NT2/D1 (cell line): ENCODE measurements around the gene TMEM100.

Experiments
- DNase-seq: peaks from one replicate; pipeline ENCODE4 v3.0.0-alpha.2; 2011; ENCODE audit warnings: low read depth, low spot score
- H3K27me3 ChIP-seq: 2 replicates; pipeline ENCODE4 v1.6.0; 2011; ENCODE audit warnings: mild to moderate bottlenecking; ENCODE audit not compliant: insufficient read length, insufficient read depth
- H3K36me3 ChIP-seq: 2 replicates; pipeline ENCODE4 v1.6.1; 2011; ENCODE audit warnings: mild to moderate bottlenecking, low read length, mixed read lengths; ENCODE audit not compliant: insufficient read depth, insufficient read length
- H3K4me1 ChIP-seq: 2 replicates; pipeline ENCODE4 v1.5.1; 2011; ENCODE audit not compliant: insufficient read depth, insufficient read length
- H3K4me3 ChIP-seq: 2 replicates; pipeline ENCODE4 v1.5.1; 2011; ENCODE audit warnings: low read depth; ENCODE audit not compliant: insufficient read length
- H3K9ac ChIP-seq: 2 replicates; pipeline ENCODE4 v1.6.0; 2011; ENCODE audit warnings: low read depth; ENCODE audit not compliant: insufficient read length
- H3K9me3 ChIP-seq: 2 replicates; pipeline ENCODE4 v1.5.1; 2011; ENCODE audit warnings: mild to moderate bottlenecking, low read length; ENCODE audit not compliant: insufficient read depth
- SUZ12 ChIP-seq: IDR thresholded peaks from 2 replicates; pipeline ENCODE4 v1.6.1; 2011; ENCODE audit not compliant: insufficient read length, insufficient read depth; ENCODE audit errors: extremely low read depth
- YY1 ChIP-seq: IDR thresholded peaks from 2 replicates; pipeline ENCODE4 v1.6.1; 2011; ENCODE audit not compliant: insufficient read length, insufficient read depth
- ZNF274 ChIP-seq: IDR thresholded peaks from 2 replicates; pipeline ENCODE4 v1.6.1; 2011; ENCODE audit warnings: mild to moderate bottlenecking, low read depth, low read length

Gene TMEM100

GRCh38 chr17:55730808-55731207, 8.1 kb upstream of the TMEM100 start:
- no peak overlapping the region for H3K9ac ChIP-seq
- no peak for DNase-seq
- H3K4me3 ChIP-seq = no peak overlapping the region
- H3K36me3 ChIP-seq = no peaks in the 10 kb centered on the region
- no peaks in the 10 kb centered on the region for H3K9me3 ChIP-seq
- TF ChIP-seq ZNF274 = no peak
- TF ChIP-seq SUZ12 = no peak
- no peak for TF ChIP-seq YY1
- H3K4me1 ChIP-seq = peaks cover 2% of the 10 kb centered on the region
- no peaks in the 10 kb centered on the region for H3K27me3 ChIP-seq

DNA sequence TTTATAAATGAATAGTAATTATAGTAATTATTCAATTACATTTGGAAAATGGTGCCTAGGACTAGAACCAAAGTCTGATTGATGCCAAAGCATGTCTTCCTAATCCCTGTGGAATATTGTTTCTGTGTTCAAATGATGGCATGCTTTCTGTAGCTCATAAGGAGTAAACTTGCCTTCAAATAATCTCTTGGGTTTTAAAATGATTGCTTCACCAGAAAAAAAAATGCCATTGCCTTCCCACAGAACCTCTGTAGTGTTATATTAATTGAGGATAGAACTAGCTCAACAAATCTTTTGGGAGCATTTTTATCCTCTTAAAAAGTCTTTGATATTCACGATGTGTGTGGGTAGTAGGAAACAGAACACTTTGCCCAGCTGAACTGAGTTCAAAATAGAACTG, 7.7 kb upstream of the TMEM100 start:
- Histone ChIP-seq H3K4me1 (peaks cover 2% of the 10 kb centered on the region), H3K9ac (no peak overlapping the region), H3K36me3 (no peaks in the 10 kb centered on the region), H3K9me3 (no peaks in the 10 kb centered on the region), H3K27me3 (no peaks in the 10 kb centered on the region), H3K4me3 (no peak overlapping the region)
- TF ChIP-seq YY1 (no peak), SUZ12 (no peak), ZNF274 (no peak)
- no peak for DNase-seq

- TF ChIP-seq ZNF274 = no peak
- TF ChIP-seq SUZ12 = no peak
- no peak for TF ChIP-seq YY1
- no peaks in the 10 kb centered on the region for H3K36me3 ChIP-seq
- H3K27me3 ChIP-seq = no peaks in the 10 kb centered on the region
- H3K4me1 ChIP-seq = peaks cover 2% of the 10 kb centered on the region
- no peak for DNase-seq
- no peak overlapping the region for H3K4me3 ChIP-seq
- H3K9ac ChIP-seq = no peak overlapping the region
- H3K9me3 ChIP-seq = no peaks in the 10 kb centered on the region
Observed at GRCh38 chr17:55729484-55729883, 6.8 kb upstream of the TMEM100 start.

DNA sequence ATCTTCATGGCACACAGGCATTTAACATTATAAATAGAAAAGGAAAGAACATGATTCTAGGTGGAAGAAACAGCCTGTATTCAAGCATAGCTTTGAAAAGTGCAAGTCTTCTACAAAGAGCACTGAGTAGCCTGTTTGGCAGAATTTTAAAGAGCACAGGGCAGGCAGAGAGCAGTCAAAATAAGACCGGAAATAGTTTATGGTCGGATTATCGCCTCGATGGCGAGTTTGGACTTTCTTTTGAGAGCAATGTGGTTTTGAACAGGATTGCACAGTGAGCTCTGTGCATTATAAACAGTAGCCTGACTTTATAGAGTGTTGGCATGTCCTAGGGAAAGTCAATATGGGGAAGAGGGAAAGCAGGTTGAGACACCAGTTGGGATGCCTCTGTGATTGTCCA, 6.2 kb upstream of the TMEM100 start:
- H3K27me3 ChIP-seq = no peaks in the 10 kb centered on the region
- H3K4me1 ChIP-seq = peaks cover 2% of the 10 kb centered on the region
- no peaks in the 10 kb centered on the region for H3K9me3 ChIP-seq
- no peak overlapping the region for H3K4me3 ChIP-seq
- TF ChIP-seq ZNF274 (peak; percentile 36; the same call in 1 of the 2 replicates), SUZ12 (no peak)
- no peak for DNase-seq
- H3K9ac ChIP-seq = no peak overlapping the region
- H3K36me3 ChIP-seq = no peaks in the 10 kb centered on the region

- no peaks in the 10 kb centered on the region for H3K27me3 ChIP-seq
- no peak for TF ChIP-seq YY1
- no peak for TF ChIP-seq ZNF274
- no peak for TF ChIP-seq SUZ12
- H3K9me3 ChIP-seq = no peaks in the 10 kb centered on the region
- peaks cover 2% of the 10 kb centered on the region for H3K4me1 ChIP-seq
- H3K4me3 ChIP-seq = no peak overlapping the region
- no peak for DNase-seq
- no peak overlapping the region for H3K9ac ChIP-seq
- no peaks in the 10 kb centered on the region for H3K36me3 ChIP-seq
Observed at GRCh38 chr17:55728361-55728760, 5.7 kb upstream of the TMEM100 start.

DNA sequence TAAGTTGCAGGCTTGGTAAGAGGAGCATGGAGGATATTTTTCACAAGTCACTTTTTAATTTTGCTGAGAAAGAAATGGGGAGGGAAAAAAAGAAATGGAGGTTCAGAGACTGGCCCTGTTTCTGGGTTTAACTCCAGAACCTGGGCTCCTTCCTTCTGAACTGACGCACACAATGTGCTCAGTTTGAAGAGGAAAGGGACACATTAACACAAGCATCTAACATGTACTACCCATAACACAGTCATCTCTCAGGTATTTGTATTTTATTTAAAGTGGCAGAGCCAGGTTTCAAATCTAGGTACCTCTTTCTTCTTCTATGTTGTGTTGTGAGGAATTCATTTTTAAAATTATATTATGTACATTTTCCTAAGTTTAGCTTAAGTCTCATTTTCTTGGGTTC, 5.3 kb upstream of the TMEM100 start:
- H3K9me3 ChIP-seq = no peaks in the 10 kb centered on the region
- no peak for TF ChIP-seq YY1
- TF ChIP-seq SUZ12 = no peak
- no peak for TF ChIP-seq ZNF274
- H3K9ac ChIP-seq = no peak overlapping the region
- DNase-seq = no peak
- H3K4me1 ChIP-seq = peaks cover 2% of the 10 kb centered on the region
- H3K36me3 ChIP-seq = no peaks in the 10 kb centered on the region
- H3K27me3 ChIP-seq = no peaks in the 10 kb centered on the region
- no peak overlapping the region for H3K4me3 ChIP-seq

DNA sequence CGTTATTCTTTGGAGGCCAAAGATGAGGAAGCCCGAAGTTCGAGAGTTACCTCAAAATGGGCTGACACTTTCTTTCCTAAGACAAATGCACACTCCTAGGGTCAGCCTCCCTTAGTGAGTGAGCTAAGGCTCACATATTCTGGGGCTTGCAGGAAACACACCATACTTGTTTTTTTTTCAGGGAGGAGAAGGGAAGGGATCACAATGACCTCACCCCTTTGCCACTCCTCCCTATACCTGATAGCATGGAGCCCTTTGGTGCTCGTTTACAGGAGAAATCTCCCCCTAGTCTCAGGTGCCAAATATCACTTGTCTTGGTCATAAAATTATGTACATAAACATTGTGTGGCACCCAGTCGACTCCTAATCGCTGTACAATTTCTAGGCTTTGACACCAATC, 4.6 kb upstream of the TMEM100 start:
- no peaks in the 10 kb centered on the region for H3K27me3 ChIP-seq
- H3K9ac ChIP-seq = no peak overlapping the region
- no peak overlapping the region for H3K4me3 ChIP-seq
- no peak for DNase-seq
- TF ChIP-seq ZNF274 (no peak), SUZ12 (no peak), YY1 (no peak)
- H3K36me3 ChIP-seq = no peaks in the 10 kb centered on the region
- H3K9me3 ChIP-seq = no peaks in the 10 kb centered on the region
- H3K4me1 ChIP-seq = peaks cover 2% of the 10 kb centered on the region

DNA sequence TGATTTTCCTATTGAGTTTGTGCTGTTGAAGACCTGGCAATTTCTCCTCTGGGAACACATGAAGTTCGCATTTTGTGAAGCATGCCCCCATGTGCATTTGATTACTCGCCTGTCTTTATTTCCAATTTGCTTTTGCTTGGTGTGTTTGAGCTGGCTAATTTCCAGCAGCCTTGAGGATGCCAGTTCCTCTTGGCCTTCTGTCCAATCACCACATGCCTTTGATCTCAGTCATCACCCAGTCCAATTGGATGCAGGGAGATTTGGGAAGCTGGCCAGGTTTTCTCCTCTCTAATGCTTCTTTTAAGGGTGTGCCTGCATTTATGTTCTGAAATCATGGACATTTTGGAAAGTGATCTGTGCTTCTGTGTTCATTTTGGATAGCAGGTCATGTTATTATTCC, 3.8 kb upstream of the TMEM100 start:
- H3K4me3 ChIP-seq = no peak overlapping the region
- TF ChIP-seq YY1 = no peak
- TF ChIP-seq ZNF274 = no peak
- no peak for TF ChIP-seq SUZ12
- H3K9me3 ChIP-seq = no peaks in the 10 kb centered on the region
- H3K9ac ChIP-seq = no peak overlapping the region
- DNase-seq = no peak
- no peaks in the 10 kb centered on the region for H3K36me3 ChIP-seq
- no peaks in the 10 kb centered on the region for H3K27me3 ChIP-seq
- peaks cover 2% of the 10 kb centered on the region for H3K4me1 ChIP-seq
